HL-60/S4 (cell line): ENCODE data around the gene PRELID3B.

Experiments used
- in situ Hi-C: fragments of 300-500 bp; cut with MboI; formaldehyde crosslinking; loops from 2 replicates; pipeline ENCODE4 v1.14.3; 2022; ENCODE audit warnings: low sequenced_read_pairs

PRELID3B gene

DNA sequence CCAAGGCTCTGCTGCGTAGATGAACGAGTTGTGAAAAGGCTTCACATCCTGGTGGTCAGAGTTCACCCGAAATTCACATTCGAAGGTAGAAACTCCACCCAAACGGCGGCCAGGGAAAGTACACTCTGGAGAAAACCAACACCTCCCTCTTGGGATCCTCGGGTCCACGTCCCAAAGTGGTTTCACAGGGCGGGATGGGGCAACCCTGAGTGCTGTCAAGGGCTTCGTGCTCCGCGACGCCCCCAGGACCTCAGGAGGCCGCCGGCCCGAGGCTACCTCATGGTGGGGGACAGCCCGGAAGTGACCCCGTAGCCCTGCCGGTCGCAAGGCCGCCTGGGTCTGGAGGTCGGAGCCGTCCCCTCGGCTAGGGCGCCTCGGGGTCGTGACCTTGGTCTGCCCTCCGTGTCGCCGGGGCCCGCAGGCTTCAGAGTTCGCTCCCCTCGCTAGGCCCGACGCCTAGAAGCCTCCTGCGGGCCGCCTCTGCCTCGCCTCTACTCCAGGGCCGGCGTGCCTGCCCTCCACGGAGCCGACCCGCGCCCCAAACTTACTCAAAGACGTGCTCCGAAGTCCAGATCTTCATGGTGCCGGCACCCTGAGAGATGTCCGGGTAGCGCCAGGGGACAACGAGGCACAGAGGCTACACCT is at the start of gene PRELID3B:
Gene PRELID3B (minus strand): TSS at position 636 of the 645 bp plus-strand sequence. CDS start 56 bp downstream, at position 580.
- in situ Hi-C loops = no loop called here

DNA sequence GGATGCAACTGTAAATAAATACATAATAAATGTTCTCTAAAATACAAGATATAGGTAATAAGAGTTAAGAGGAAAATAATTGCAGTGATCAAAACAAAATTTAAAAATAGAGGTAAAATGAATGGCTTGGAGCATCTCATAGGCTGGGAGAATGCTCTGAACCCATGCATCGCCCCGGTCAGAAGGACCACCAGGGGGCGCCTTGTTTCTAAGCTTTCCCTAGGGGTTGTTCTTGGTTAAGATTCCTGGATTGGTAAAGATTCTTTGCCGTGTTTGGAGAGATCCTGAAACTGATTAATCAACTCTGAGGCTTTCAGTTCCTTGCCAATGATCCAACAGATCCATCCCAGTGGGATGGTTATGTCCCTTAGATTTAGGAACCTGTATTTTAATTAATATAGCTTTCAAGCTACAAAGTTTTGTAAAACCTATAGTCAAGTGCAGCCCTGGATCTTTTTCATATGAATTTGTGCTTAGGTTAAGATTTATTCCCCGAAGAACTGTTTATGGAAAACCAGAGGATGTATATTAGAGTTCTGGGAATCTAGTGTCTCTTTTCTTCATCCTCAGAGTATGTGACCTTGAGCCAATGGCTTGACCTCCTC is 45.3 kb upstream of the PRELID3B start:
- in situ Hi-C loops = loop anchor here (10.0 kb wide), 2 partner anchors 117 to 327 kb away; no protein-coding TSS in a partner anchor

DNA sequence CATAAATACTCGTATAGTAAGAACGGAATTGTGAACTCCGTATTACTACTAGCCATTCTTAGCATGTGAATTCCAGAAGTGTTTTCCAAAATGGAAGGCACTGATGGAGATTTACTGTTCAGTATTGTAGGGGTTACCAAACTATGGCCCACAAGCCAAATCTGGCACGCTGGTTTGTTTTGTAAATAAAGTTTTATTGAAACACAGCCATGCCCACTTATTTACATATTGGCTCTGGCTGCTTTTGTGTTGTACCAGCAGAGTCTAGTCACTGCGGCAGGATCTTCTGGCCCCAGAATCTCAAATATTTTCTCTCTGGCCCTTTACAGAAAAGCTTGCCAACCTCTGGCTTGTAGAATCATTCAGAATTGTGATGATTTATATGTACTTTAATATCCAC is 44.3 kb upstream of the PRELID3B start:
- in situ Hi-C loops = loop anchor here (10.0 kb wide), 2 partner anchors 118 to 328 kb away; no protein-coding TSS in a partner anchor

DNA sequence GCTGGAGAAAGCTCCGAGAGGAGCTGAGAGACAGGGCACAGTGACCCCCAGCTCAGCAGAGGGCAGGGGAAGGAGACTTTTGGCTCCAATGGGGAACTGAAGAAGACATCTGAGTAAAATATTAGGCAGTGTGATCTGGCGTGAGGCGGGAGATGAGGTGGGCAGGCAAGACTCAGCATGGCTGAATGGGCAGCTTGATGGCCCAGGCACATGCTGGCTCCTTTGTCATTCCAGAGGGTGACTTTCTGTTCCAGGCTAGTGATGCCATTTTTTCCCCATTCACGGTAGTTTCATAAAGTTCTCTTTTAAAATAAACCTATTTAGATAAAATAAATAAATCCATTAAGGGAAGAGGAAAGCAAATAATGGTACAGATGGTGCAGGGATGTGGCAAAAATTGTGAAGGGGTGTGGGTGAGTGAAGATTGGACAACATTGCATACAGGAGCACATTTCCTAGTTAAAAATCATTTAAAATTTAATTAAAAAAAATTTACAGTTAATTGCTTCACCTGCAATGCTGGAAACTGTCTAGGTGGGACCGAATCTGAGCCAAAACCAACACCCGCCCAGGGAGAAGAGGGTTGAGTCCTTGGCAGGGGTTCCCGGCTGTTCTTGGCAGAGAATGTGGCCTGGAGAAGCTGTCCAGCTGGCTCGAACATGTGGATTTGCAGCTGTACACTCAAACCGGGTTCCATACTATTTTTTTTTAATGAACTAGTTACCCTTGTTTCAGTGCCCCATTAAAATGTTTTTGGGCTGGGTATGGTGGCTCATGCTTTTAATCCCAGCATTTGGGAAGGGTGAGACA is 41.7 kb upstream of the PRELID3B start:
- in situ Hi-C loops = loop anchor here (10.0 kb wide), 2 partner anchors 121 to 331 kb away; no protein-coding TSS in a partner anchor

DNA sequence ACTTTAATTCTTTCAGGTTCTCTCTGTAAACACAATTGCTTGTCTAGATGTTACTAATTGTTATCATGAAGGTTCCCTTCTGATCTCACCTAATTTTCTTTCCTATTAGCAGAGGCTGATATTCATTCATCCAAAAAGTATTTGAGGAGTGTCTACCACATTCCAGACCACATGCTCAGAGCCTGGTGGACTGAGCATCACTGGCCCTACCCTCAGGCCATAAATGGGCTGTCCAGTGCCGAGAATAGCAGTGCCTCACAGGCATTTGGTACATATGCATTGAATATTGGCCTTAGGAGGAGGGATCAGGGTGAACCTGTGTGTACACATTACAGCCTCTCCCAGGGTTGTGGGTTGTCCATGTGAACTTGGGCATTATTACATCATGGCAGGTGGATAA is 40.4 kb upstream of the PRELID3B start:
- in situ Hi-C loops = loop anchor here (10.0 kb wide), 2 partner anchors 122 to 332 kb away; no protein-coding TSS in a partner anchor

DNA sequence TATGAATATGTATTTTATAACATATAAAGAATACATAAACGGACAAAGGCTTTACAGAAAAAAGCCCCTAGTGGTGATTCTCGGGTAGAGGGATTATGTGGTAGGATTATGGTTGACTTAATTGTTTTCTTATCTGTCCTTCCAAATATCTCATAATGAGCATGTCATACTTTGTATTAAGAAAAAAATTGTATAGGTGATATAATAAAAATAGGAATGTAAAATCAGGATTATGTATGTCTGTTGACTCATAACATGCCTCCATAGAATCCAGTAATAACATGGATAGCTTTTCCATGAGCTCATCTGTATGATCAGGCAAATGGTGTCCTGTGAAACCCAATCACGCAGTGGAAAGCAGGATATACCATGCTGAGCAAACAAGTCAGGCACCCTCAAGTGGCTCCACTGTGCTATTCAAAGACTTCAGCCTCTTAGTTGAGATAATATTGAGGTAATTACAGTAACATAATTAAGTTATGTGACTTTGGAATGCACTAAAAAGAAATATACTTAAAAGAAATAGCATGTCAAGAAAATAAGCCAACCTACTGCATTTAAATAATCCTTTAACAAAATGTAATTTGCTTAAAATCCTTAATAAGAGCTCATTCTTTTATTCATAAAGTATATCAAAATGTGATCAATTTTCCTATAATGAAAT is 39.6 kb upstream of the PRELID3B start:
- in situ Hi-C loops = loop anchor here (10.0 kb wide), 2 partner anchors 123 to 333 kb away; no protein-coding TSS in a partner anchor

DNA sequence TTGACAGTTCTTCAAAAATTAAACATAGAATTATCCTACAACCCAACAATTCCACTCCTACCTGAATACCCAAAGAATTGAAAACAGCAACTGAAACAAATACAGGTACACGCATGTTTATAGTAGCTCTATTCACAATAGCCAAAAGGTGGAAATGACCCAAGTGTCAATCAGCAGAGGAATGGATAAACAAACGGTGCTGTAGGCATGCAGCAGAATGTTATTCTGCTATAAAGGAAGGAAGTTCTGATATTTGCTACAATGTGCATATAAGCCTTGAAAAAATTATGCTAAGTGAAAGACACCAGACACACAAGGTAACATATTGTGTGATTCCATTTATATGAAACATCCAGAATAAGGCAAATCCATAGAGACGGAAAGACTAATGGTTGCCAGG is 38.5 kb upstream of the PRELID3B start:
- in situ Hi-C loops = loop anchor here (10.0 kb wide), 2 partner anchors 124 to 334 kb away; no protein-coding TSS in a partner anchor

DNA sequence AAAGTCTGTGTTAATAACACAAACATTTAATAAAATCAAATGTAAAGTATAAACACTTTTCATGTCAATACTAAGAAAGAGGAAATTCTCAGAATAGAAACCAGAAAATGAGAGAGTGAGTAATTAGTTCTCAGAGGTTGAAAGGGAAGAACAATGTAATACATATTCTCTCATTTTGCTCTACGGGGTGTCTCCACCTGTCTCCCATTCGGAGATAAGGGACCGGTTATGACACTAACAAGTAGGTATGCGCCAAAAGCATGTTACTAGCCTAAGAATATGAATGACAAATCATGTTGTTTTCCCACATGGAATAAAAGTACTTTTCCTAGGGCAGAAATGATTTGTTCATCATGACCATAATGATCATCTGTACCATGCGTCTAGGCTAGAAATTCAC is 35.6 kb upstream of the PRELID3B start:
- in situ Hi-C loops = no loop called here

DNA sequence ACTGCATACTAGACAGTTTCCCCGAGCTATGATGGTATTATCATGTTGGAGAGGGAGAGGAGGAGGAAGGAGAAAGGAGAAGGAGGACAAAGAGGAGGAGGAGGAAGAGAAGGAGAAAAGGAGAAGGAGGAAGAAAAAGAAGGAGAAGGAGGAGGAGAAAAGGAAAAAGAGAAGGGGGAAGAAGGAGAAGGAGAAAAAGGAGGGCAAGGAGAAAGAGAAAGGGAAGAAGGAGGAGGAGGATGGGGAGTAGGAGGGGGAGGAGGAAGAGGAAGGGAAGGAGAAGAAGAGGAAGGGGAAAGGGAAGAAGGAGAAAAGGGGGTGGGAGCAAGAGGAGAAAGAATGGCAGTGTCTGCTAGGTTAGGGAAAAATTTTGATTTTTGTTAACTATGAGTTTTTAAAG is 35.1 kb upstream of the PRELID3B start:
- in situ Hi-C loops = no loop called here

DNA sequence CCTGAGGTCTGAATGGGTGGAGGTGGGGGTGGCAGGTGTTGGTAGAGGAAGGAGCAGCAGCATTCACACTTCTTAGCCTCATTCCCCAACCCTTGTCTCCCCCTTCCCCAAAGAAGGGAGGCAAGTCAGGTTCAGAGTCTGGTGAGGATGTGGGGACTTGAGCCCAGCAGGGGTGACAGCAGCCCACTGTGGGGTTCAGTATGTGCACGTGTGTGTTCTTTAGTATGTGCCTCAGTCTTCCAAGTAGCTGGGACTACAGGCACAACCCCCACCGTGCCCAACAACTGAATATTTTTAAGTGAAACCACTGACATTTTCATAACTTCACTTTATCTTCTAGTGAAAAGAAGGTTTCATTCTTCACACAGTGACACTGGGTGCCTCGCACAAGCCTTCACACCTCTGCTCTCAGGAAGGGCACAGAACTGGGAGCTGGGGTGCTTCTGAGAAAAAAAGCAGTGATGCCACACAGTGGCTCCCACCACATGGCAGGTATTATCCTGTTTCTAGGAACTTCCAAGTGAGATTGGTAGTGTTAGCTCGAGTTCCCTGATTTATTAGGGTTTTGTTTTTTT is 33.4 kb upstream of the PRELID3B start:
- in situ Hi-C loops = no loop called here

DNA sequence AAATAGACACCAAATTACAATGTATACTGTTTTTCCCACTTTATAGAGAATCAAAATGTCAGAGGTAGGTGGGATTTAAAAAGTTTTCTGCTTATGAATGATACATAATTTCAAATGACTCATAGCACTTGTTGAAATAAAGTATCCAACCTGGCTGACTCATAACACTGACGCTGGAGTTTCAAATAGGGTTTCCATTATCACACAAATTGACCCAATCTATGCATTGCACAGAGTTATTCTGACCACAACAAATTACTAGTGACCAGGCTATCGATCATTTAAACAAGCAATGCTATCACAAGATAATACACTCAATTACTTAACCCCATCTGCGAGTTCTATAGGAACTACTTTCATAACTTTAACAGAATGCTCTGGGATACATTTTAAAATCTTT is 31.9 kb upstream of the PRELID3B start:
- in situ Hi-C loops = no loop called here

DNA sequence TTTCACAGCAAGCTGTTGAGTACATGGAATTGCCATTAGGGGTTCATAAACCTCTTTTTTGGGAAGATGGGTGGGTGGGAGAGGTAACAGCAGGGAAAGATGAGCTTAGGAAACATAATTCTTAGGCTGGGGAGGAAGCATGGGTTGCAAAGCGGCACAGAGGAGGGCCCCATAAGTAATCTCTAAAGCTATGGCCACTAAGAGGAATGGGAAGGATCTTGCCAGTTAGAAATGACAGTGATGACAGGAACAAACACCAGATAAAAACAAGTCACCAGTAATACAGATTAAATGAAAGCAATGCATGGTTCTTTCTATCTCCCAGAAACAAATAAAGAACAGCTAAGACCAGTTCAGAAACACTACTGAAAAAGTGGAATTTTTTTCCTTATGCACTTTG is 31.0 kb upstream of the PRELID3B start:
- in situ Hi-C loops = no loop called here

DNA sequence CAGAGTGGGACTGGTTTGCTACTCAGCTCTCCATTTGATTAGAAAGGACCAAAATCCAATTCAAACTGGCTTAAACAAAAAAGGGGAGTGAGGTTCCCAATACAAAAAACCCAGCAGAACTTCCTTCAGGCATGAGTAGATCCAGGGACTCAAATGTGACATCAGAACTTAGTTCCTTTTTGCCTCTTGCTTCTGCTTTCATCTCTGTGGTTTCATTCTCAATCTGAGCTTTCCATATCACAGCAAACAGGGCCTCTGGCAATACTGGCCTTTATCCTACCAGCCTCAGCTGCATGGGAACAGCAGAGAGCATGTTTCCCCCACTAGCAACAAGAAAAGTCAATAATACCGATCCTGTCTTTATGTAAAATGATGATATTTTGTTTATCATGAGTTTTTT is 28.6 kb upstream of the PRELID3B start:
- in situ Hi-C loops = no loop called here

DNA sequence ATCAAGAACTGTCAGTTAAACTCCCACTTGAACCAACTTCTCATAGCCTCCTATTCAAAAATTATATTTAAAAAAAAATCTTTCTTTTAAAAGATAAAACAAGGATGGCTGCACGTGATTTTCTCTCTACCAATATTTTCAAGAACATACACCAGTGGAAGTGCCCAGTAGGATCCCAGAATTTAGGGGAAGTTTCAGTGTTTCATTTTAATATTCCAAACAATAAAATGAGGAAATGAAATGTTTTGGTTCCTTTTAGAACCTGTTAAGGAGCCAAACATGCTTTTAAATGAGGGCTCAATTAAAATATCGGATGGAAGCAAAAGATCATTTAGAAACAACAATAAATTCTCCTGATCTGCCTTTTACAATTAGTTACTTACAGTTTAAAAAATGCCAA is 26.4 kb upstream of the PRELID3B start:
- in situ Hi-C loops = no loop called here

DNA sequence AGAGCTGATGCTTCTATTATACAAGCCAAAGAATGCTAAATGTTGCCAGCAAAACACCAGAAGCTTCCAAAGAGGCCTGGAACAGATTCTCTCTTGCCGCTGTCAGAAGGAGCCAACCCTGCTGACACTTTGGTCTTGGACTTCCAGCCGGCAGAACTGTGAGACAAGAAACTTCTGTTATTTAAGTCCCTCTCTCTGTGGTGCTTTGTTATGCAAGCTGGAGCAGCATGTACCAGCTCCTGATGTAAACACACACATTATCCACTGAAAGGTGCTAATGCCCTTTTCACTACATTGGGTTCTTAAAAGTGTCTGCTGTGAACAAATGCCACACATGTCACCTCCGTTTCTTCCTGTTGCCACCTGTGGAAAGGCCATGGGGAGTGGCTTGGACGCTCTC is 25.9 kb upstream of the PRELID3B start:
- in situ Hi-C loops = no loop called here

DNA sequence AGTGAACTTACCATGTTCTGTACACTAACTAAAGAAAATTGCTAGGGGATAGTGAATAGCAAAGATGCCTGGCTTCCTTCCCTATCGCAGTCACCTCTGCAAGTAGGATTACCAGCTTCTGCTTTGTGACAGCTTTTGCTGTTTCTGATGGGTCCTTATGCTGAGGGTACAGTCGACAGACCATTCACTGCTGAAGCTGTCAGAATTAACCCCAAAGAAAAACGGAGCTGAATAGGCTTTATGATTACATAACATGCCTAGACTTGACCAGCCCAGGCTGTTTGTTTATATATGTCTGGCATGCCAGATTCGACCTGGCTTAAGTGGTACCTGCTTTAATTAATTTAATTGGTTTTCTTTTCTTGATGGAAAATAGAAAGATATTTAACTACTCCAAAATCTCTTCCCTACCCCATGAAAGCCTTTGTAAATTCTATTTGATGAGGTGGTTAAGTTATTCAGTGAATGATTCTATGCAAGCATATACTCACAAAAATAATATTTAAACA is 21.7 kb upstream of the PRELID3B start:
- in situ Hi-C loops = no loop called here

DNA sequence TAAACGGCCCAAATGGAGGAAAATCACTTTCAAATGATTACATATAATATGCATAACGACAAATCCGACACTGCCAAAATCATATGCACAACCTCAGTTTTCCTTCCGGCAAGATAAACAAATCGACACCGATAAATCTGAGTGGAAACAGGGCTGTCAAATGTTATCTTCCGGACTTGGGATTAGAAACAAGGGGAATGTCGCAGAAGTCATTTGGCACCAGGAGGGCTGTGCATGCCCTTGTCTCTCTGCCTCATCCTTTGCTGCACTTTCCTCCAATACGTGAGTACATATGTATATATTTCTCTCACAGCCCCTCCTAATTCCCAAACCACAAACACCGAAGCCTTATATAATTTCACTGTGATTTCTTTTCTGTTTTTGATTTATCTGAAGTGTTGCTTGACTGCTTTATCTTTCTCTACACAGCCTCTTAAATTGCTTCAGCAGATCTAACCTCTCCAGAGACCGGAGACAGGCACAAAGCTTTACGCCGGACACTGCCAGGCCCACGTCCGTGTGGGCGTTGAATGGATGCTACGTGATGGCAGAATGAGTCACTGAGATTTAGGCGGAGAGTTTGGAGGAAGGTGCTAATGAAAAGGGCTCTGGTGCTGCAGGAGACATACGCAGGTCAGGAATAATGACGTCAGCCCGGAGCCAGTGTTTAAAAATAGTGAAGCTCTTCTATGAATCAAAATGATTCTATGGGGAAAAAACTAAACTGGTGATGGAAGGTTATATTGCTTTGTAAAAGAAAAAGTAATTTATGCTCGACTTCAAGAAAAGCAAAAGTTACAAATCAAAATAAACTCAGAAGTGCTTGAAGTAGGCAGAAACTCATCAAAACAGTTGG is 21.0 kb upstream of the PRELID3B start:
- in situ Hi-C loops = no loop called here

DNA sequence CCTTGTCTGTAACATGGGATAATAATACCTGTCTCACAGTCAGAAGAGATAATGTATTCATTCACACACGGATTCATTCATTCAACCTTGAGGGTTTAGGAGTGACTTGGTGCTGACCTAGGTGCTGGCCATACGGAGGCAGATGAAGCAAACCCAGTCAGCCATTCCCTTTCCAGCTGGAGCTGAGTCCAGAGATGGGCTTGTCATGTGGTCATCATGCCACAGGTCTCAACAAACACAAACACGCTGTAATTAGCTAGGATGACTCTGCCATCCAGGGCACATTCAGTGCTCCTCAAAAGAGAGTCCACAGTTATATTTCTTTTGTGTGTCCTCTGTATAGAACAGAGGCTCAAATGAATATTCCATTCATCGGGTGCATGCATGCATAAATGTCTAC is 19.5 kb upstream of the PRELID3B start:
- in situ Hi-C loops = no loop called here

DNA sequence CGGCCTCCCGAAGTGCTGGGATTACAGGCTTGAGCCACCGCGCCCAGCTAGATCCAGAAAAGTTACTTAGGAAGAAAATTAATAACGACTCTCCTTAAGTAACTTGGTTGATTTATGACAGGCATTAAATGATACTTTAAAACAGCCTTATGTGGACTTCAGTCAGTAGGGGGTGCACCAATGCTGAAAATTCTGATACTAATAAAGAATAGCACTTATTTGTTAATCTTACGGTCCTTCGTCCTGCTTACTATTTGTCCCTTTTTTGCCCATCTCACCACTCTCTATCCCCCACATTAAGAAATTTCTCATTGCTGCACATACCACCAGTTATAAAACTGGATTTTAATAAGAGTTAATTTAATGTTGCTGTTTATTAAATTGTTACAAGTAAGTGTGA is 12.7 kb upstream of the PRELID3B start:
- in situ Hi-C loops = no loop called here
